A204.1 (cell line): ENCODE measurements around the gene POLRMT.

ENCODE experiments used
- FAIRE-seq: peaks from 2 replicates; lab custom pipeline; 2012; peaks lifted over from hg19 to GRCh38; lab: Jason Lieb, UNC

The POLRMT gene

GRCh38 chr19:577439-578392, 55.6 kb downstream of the POLRMT start:
- FAIRE-seq, result no peak

DNA sequence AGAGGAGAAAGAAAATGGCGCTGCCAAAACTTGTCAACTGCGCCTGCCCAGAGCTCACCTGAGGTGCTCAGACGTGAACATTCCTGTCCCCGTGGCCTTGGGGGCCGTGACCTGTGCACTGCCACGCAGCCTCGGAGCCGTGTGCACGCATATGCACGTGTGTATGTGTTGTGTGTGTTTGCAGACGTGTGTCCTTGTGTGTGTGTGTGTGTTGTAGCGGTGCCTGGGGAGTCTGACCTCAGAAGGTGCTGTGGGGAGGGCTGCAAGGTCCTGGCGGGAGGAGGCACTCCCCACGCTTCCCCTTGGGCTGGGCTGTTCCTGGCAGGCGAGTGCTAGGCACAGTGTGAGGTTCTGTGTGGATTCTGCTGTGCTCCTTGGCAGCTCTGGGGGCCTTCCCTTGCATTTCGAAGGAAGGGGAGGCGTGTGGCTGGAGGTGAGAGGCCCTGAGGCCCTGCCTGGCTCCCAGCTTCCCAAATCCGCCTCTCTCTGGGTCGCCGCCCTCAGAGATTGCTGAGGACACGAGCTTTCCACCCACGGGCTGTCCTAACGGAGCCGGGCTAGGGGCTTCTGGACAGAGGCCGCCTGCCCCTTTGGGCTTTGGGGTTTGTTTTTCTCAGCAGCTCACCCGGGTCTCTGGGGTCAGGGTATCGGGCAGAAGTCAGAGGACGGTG, 56.4 kb downstream of the POLRMT start:
- FAIRE-seq, result no peak

GRCh38 chr19:575527-576506, 57.5 kb downstream of the POLRMT start:
- no peak for FAIRE-seq

DNA sequence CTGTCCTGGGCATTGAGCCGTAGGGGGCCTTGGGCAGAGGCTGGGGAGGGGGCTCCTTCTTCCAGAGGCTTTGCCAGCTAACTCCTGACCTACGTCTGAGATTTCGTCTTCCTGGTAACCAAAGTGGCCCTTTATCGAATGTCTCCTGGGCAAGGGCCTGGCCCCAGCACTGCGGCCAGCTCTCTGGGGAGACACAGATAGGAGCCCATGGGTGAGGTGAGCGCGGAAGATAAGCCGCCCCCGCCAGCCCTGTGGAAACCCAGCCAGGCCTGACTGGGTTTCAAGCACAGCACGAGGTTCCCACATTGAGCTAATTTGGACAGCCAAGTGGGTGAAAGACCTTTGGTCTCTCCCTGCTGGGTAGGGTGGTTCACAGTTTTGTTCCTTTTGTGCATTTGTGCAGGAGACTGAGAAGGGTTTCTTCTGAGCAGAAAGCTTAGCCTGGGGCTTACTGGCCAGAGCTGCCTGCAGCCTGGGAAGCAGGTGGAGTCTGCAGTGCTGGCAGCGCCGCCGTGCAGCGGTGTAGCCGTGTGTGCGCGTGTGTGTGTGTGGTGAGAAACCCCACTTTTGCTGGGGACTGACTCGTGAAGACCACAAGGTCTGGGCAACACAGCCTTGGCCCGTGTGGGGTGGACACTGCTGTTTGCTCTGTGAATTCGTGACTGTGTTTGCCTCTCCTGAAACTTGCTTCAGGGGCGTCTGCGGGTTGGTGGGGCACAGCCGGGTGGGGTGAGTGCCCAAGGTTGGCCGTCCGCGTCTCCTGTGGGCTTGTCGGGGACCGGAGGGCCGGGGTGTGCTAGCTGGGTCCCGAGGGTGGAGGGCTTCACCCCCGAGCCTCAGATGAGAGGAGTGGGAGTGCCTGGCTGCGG, 58.4 kb downstream of the POLRMT start:
- FAIRE-seq, result no peak

DNA sequence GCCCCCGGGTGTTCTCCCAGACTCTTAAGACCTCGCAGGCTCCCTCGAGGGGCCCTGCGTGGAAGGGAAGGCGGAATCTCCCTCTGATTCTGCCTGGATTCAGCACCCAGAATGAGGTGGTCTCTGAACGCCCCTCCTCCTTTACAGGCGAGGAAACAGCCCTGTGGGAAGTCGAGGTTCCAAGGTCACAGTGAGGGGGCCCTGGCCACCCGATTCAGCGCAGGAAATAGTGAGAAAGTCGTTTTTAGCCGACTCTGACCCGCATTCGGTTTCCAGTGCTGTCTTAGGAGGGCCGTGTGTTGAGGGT, 59.9 kb downstream of the POLRMT start:
- FAIRE-seq, result no peak

DNA sequence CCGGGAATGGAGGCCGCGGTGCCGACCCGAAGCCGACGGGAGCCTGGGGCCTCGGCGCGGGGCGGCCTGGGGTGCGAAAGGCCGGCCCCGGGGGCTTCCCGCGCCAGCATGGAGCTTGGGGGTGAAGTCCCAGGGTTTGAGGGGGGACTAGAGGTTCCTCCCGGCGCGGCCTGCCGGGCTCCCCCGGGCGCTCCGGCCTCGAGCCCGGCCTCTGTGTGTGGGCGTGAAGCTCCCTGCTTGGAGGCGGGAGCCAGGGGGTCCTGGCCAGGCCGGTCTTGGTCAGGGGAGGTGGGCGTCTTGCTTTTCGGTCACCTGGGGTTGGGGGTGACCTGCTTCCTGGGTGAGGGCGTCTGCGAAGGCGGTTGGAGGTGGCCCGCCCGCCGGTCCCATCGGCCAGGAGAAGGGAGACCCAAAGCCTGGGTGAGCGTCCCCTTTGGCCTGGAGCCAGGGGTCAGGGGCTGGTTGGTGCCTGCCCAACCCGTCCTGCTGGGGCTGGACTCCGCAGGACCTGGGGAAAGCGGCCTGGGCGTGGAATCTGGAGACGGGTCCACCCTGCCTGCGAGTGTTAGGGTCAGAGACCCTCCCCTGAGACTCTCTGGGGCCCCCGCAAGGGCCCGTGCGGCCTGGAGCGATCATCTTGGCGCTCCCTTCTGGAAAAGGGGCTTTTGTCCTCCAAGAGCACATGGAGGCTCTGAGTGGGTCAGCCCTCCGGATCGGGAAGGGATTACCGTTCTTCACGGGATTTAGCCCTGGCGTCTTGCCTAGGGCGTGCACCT, 60.4 kb downstream of the POLRMT start:
- FAIRE-seq, result no peak

GRCh38 chr19:572140-572742, 61.1 kb downstream of the POLRMT start, which contains the start of gene BSG:
TSS of gene BSG (plus strand) at chr19:572596. CDS start at chr19:572635, 39 bp downstream.
- FAIRE-seq, result peak; percentile 70

GRCh38 chr19:571566-571974, 61.8 kb downstream of the POLRMT start:
- peak; percentile 25 for FAIRE-seq

DNA sequence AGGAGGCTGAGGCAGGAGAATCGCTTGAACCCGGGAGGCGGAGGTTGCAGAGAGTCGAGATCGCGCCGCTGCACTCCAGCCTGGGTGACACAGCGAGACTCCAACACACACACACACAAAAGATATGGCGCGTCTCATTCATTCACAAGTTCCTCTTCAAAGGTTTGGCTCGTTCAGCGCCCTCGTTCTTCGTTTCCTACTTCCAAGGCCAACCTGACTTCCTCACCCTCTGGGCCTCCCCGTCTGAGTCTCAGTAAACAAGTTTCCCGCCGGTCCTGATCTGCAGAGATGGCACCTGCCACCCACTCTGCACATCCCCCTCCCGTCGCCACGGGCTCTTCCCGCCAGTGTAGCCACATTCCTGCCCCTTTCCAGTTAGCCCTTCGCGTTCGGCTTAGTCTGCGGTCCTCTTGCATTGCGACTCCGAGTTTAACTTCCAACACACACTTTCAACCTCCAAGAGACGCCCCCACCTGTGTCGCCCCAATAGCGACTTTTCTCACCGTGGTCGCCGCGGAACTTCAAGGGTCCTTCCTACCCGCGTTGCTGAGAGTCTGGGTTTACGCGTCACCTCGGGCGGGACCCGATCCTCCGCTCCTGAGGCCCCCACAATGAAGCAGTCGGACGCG, 62.3 kb downstream of the POLRMT start:
- FAIRE-seq, result no peak

GRCh38 chr19:570251-570686, 63.1 kb downstream of the POLRMT start:
- FAIRE-seq, result no peak

DNA sequence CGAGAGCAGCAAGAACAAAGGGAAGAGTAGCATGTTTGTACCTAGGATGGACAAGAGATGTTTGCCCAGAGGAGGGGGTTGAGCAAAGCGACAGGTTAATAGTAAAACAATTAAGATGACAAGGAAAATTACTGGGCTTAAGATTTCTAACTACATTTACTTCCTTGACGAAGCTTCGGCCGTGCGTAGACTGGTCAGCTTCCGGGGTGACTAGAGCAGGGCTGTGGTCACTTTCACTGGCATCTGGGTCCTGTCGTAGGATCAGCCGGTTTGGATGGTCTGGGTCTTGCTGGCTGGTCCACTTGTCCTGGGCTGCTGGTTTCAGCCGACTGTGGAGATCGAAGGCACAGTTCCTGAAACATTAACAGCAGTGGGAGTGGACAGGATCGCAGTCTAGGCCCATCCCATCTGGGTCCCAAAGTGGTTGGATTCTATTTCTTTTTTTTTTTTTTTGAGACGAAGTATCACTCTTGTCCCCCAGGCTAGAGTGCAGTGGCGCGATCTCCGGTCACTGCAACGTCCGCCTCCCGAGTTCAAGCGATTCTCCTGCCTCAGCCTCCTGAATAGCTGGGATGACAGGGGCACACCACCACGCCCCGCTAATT, 65.9 kb downstream of the POLRMT start:
- FAIRE-seq, result no peak
